K562 (cell line): ENCODE data around the gene TP53BP2. TPM values are rescaled to one million over a fixed set of nuclear protein-coding genes. Genes with fewer than 3 reads are reported as not detected.

Source experiments
- ATF4 ChIP-seq: fragments of 450-650 bp; formaldehyde crosslinking; IDR thresholded peaks from 2 replicates; pipeline ENCODE4 v1.4.0; 2022; ENCODE audit warnings: mild to moderate bottlenecking, moderate library complexity
- CBX8 ChIP-seq: fragments of 200-600 bp; sonication (generic); IDR thresholded peaks from 2 replicates; pipeline ENCODE4 v1.6.1; 2012; ENCODE audit warnings: borderline replicate concordance, mixed run types, low read depth, mild to moderate bottlenecking, moderate library complexity, mixed read lengths, low read length, control low read depth, inconsistent platforms; ENCODE audit not compliant: poor library complexity, severe bottlenecking; ENCODE audit errors: extremely low read depth
- IFI16 ChIP-seq: fragments of 250-450 bp; sonication (Bioruptor Pico); IDR thresholded peaks from 2 replicates; pipeline ENCODE4 v2.1.2; 2022; ENCODE audit warnings: mild to moderate bottlenecking, inconsistent platforms
- L3MBTL2 ChIP-seq: fragments of 450-650 bp; IDR thresholded peaks from 2 replicates; pipeline ENCODE4 v1.6.1; 2016; ENCODE audit warnings: mild to moderate bottlenecking, moderate library complexity
- MAX ChIP-seq: sonication (generic); formaldehyde crosslinking; IDR thresholded peaks from 2 replicates; pipeline ENCODE4 v1.9.0; 2022; ENCODE audit warnings: mild to moderate bottlenecking, missing genetic modification reagents
- MTA1 ChIP-seq: fragments of 450-650 bp; IDR thresholded peaks from 2 replicates; pipeline ENCODE4 v1.6.1; 2017; ENCODE audit warnings: borderline replicate concordance
- NONO ChIP-seq, 2 experiments: fragments of 200-400 bp in 1 of 2; fragments of 450-650 bp in 1 of 2; formaldehyde crosslinking in 1 of 2; IDR thresholded peaks; 2 replicates each; pipeline ENCODE4 v1.6.1; 2017; ENCODE audit warnings: low read depth in 2 of 2, mild to moderate bottlenecking in 2 of 2, moderate library complexity in 2 of 2, low read length in 1 of 2
- NR2C1 ChIP-seq, 2 experiments: fragments of 450-650 bp; IDR thresholded peaks; 2 replicates each; pipeline ENCODE4 v1.6.1; 2017; ENCODE audit warnings: mild to moderate bottlenecking in 2 of 2, antibody characterized with exemption in 1 of 2, inconsistent platforms in 1 of 2, missing compliant biosample characterization in 1 of 2, missing genetic modification characterization in 1 of 2
- POLR2AphosphoS2 ChIP-seq: IDR thresholded peaks from 2 replicates; pipeline ENCODE4 v1.6.1; 2012; ENCODE audit warnings: low read length, improper control_type of control experiment
- POLR2B ChIP-seq: fragments of 450-650 bp; IDR thresholded peaks from 2 replicates; pipeline ENCODE4 v1.6.1; 2018; ENCODE audit warnings: low read depth; ENCODE audit not compliant: partially characterized antibody
- SFPQ ChIP-seq: fragments of 200-400 bp; formaldehyde crosslinking; IDR thresholded peaks from 2 replicates; pipeline ENCODE4 v1.6.1; 2017; ENCODE audit warnings: mild to moderate bottlenecking, low read depth, low read length, moderate library complexity
- SNAPC5 ChIP-seq: fragments of 250-450 bp; sonication (Bioruptor Pico); IDR thresholded peaks from 2 replicates; pipeline ENCODE4 v1.8.0; 2021; ENCODE audit warnings: moderate library complexity, mild to moderate bottlenecking, inconsistent platforms
- SNIP1 ChIP-seq: fragments of 450-650 bp; IDR thresholded peaks from 2 replicates; pipeline ENCODE4 v1.7.1; 2017; ENCODE audit warnings: low read depth, mild to moderate bottlenecking
- STAT6 ChIP-seq: sonication (generic); formaldehyde crosslinking; IDR thresholded peaks from 2 replicates; pipeline ENCODE4 v1.8.1; 2023; ENCODE audit warnings: mild to moderate bottlenecking, missing genetic modification reagents
- U2AF1 ChIP-seq: fragments of 200-400 bp; formaldehyde crosslinking; optimal IDR thresholded peaks from 2 replicates; pipeline ENCODE3; 2017; ENCODE audit warnings: mild to moderate bottlenecking, low read depth, low read length, moderate library complexity
- ZNF174 ChIP-seq: fragments of 250-450 bp; sonication (Bioruptor Pico); IDR thresholded peaks from 2 replicates; pipeline ENCODE4 v1.4.0; 2020; ENCODE audit warnings: mild to moderate bottlenecking
- ZNF740 ChIP-seq, 3 experiments: fragments of 200-800 bp in 1 of 3; sonication (Bioruptor generic) in 1 of 3; sonication (generic) in 1 of 3; formaldehyde crosslinking in 1 of 3; IDR thresholded peaks; 2 replicates each; pipeline versions ENCODE4 v1.6.1 to v1.8.0; 2016 to 2022; ENCODE audit warnings: mild to moderate bottlenecking in 2 of 3, missing compliant biosample characterization in 2 of 3, missing genetic modification characterization in 2 of 3, missing genetic modification reagents in 1 of 3
- ZNF766 ChIP-seq: fragments of 200-800 bp; sonication (Bioruptor generic); conservative IDR thresholded peaks from 2 replicates; pipeline ENCODE4 v1.6.1; 2016; ENCODE audit warnings: missing genetic modification characterization, missing compliant biosample characterization
- ZNF778 ChIP-seq: fragments of 450-650 bp; formaldehyde crosslinking; IDR thresholded peaks from 2 replicates; pipeline ENCODE4 v1.4.0; 2020; ENCODE audit warnings: mild to moderate bottlenecking, moderate library complexity
- polyA plus RNA-seq, 8 experiments: library from polyadenylated mRNA; depleted of rRNA in 4 of 8; stranded (reverse) in 5 of 8; unstranded in 3 of 8; fragments of >200 nt; fragmentation: Nextera tagmentation in 2 of 8; fragmentation: Illumina TruSeq in 1 of 8; extraction: Ambion mirVana in 2 of 8; extraction: Trizol in 1 of 8; gene quantifications; 2 replicates each; pipeline versions ENCODE4 v1.2.1 to v1.2.3, GENCODE V29; 2011 to 2014; ENCODE audit warnings: inconsistent platforms in 1 of 8, missing spikeins in 1 of 8
- total RNA-seq, 7 experiments: library from RNA; depleted of rRNA in 6 of 7; stranded (reverse); fragments of >200 nt in 6 of 7; fragmentation: Illumina TruSeq in 2 of 7; extraction: Trizol in 2 of 7; gene quantifications; 2 replicates each; pipeline versions ENCODE4 v1.2.1 to v1.2.3, GENCODE V29; 2011 to 2021; ENCODE audit warnings: low replicate concordance in 1 of 7

TP53BP2 gene
- total and polyA plus RNA-seq, 9 of the 15 experiments (the other 6 are each of a cell fraction or from before 2014, with no cell fraction given): 17.0 to 69.6 (median 40.1) TPM

- TF ChIP-seq POLR2B (peak; percentile 5), SFPQ (no peak), ZNF174 (CRISPR knock-in tag) (no peak), U2AF1 (no peak), L3MBTL2 (no peak), ATF4 (CRISPR knock-in tag) (no peak), MTA1 (no peak), STAT6 (peak; percentile 51; the same call in 1 of the 2 replicates), NR2C1 (IDR thresholded peaks at IDR 0.05) (no peak), NR2C1 (tag; IDR thresholded peaks at IDR 0.05) (no peak), ZNF778 (CRISPR knock-in tag) (no peak), ZNF766 (CRISPR knock-in tag) (no peak), CBX8 (no peak), POLR2AphosphoS2 (no peak), NONO (IDR thresholded peaks at IDR 0.05; ENCODE audit: low read depth in 2 of 2, low read length in 1 of 2) (no peak), SNIP1 (no peak), MAX (CRISPR knock-in tag) (0 out of 2 replicates have a peak, but pooled peaks have one; percentile 23), SNAPC5 (no peak), ZNF740 (CRISPR knock-in tag; IDR thresholded peaks at IDR 0.05) (no peak), ZNF740 (tag; IDR thresholded peaks at IDR 0.05) (no peak), IFI16 (CRISPR knock-in tag) (no peak)
Measured at GRCh38 chr1:223774134-223774814, 71.5 kb downstream of the TP53BP2 start (continued).
